HG02852 (cell line): ENCODE results near the gene STK24.
A peak's percentile ranks its signal among the peaks of the same experiment; 100 is the strongest.
"Not testable (repeated sequence)": the region's sequence is repeated elsewhere in the genome, so short reads cannot be mapped to it uniquely, and the experiment has no call there.

Experiments
- ATAC-seq: cut with Tn5 transposase; IDR thresholded peaks from one replicate; pipeline ENCODE4 v1.9.1; 2021; ENCODE audit warnings: mild to moderate bottlenecking, moderate library complexity; ENCODE audit not compliant: unreplicated experiment

STK24 gene

DNA sequence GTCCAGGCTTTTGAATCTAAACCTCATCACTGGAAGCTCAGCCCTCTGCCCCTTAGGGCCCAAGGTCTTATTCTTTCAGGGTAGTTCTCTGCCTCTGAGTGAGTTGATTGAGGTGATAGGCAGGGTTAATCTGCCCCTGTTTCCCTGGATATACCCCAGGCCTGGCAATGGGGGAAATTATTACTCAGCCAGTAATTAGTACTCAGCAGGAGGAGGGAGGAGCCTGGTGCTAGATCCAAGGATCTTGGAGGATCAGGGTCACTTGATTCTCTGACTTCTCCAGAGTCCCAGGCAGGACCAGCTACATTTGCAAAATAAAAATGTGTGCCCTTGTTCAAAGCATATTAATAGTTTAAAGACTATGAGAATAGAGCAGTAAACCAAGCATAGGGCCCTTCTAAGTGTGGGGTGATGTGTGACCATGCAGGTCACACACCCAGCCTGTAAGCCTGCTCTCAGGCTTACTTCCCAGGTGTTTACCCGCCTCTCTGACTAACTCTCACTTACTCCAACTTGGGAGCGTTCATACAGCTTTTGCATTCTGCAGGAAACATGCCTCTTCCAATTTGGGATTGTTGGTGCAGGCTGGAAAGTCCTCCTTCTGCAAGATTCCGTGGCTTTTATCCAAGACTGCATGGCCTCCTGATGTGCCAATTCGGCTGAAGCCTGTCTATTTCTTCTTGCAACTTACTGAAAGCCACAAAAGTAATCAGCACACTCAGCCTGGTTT lies 7.9 kb upstream of the STK24 start:
- ATAC-seq: no peak

GRCh38 chr13:98582947-98583346 lies 6.0 kb upstream of the STK24 start:
- ATAC-seq: no peak

GRCh38 chr13:98581971-98582702 lies 5.2 kb upstream of the STK24 start:
- ATAC-seq: no peak

- ATAC-seq: no peak
Measured at GRCh38 chr13:98581381-98581780, 4.5 kb upstream of the STK24 start.

- no peak for ATAC-seq
Measured at GRCh38 chr13:98580420-98580819, 3.5 kb upstream of the STK24 start.

DNA sequence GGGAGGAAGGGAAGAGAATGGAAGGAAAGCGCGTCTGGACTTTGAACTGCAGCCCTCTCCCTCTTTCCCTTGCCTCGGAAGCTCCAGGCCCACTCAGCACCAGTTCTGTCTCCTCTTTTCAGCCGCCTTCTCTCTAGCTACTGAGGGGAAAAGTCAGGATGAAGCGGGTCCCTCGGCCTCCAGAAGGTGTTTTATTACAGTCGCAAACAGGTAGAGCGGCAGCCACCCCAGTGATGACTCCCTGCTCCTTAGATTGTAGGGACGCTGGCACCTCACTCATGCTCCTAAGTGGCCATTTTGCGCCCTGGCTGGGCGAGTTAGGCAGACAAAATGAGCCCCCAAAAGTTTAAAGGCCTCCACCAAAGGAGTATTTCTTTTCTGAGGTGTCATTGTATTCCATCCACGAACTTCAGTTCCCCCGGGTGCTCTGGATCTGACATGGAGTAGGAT lies 954 bp upstream of the STK24 start:
- no peak for ATAC-seq

DNA sequence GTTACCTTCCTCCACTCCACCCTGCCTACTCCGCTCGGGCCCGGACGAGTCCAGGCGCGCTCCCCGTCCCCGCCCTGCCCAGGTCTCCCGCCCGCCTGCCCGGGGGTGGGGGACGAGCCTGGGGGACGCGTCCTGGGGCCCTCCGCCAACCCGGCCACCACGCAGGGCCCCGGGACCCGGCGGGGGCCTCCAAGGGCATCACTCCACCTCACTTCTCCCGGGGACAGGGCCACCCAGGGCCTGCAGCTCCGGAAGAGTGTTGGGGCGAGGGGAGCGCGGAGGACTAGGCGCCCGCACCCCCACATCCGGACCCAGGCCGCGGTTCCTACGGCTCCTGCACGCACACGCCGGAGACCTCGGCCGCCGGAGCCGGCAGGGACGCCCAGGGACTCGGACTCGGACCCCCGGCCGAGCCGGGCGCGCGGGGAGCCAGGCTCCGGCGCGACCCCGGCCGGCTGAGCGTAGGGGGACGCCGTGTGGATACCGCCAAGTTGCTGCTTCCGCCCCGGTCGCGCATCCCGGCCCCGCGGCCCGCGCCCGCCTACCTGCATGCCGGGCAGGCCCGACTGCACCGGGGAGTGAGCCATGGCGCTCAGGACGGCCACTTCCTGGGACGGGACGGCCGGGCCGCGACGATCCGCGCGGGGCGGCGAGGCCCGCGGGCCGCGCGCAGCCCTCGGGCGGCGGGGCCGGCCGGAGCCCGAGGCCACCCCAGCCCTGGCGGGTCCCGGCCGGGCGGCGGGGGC lies 534 bp downstream of the STK24 start:
- peak; percentile 37 for ATAC-seq

GRCh38 chr13:98575904-98576199 lies 1.1 kb downstream of the STK24 start:
- ATAC-seq: no peak

DNA sequence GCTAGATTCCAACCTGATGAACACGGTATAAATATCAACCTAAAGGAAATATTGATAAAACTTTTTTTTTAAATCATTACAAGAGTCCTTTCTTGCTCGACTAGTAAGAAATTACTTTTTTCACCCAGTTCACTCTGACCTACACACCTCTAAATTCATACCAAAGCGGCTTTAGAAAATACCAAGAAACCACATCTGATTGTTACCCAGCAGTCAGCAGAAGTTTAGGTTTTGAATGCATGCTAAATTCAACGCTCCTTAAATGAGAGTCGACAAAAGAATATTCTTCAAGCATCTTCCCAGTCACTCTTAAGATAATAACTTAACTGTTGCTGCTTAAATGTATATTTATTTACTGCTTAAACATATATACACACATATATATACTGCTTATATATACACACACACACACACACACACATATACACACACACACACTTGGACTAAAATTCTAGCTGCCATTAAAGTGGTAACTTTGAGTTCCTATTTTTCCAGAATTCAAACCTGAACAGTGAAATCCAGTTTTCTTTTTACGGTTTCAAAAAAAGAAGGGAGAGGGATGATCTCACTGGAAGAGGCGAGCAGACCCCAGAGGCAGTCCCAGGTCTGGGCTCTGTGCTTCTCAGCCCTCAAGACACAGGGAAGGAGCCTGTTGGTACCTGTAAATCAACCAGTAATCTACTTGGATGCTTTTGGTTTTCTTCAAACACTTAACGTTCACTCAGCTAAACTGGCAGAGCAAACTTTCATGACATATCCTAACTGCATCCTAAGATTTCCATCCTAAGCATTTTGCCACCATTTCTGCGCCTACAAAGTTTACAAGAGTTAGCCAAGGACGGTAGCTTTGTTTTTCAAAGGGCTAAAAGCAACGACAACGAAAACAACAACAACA lies 1.7 kb downstream of the STK24 start:
- no peak for ATAC-seq

GRCh38 chr13:98571955-98572662 lies 4.8 kb downstream of the STK24 start:
- no peak for ATAC-seq

- ATAC-seq: peak; percentile 80
Measured at GRCh38 chr13:98570929-98571372, 6.0 kb downstream of the STK24 start.

DNA sequence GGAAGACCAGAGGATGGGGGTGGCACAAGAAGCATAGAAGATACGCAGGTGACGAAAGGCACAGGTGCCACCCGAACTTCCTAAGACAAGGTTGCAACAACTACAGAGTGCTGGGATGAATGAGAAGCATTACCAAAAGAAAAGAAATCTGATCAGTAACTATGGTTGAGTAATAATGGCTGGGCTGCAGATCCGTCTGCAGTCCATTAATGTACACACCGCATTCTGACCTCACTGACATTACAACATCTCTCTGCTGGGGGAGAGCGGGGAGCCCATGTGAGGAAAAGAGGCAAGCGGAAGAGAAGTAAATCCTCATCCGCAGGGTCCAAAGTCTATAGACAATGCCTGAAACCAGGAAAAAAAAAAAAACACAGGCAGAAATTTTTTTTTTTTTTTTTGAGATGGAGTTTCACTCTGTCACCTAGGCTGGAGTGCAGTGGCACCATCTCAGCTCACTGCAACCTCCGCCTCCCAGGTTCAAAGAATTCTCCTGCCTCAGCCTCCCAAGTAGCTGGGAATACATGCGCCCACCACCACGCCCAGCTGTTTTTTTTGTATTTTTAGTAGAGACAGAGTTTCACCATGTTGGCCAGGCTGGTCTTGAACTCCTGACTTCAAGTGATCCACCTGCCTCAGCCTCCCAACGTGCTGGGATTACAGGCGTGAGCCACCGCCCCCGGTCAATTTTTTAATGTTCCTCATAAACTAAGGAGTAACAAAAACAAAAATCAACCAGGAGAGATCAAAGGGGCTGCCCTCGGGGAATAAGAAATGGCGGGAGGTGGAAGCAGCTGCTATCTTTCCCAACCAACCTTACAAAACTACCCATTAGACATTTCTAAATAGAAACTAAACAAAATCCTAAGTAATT lies 7.2 kb downstream of the STK24 start:
- ATAC-seq: not testable (repeated sequence)

- no peak for ATAC-seq
Measured at GRCh38 chr13:98568918-98569317, 8.0 kb downstream of the STK24 start.

DNA sequence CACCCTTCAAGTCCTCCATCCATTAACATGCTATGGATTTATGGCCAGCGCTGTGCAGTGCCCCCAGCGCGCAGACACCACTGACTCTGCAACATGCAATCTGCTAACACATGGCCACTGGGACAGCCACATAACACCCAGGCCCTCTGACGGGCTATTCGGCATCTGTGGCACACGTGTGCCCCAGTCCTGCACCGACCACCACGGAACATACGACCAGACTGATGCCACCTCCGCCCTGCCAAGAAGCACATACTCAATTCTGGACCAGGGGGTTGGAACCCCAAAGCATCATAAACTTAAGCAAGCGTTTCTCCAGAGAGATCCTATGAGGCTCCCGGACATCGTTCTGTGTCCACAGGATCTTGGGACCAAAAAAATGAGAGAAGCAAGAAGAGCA lies 9.8 kb downstream of the STK24 start:
- no peak for ATAC-seq

- no peak for ATAC-seq
Measured at GRCh38 chr13:98565726-98566565, 11.0 kb downstream of the STK24 start.

- no peak for ATAC-seq
Measured at GRCh38 chr13:98564204-98564603, 12.7 kb downstream of the STK24 start.

- ATAC-seq: no peak
Measured at GRCh38 chr13:98563071-98563470, 13.8 kb downstream of the STK24 start.

GRCh38 chr13:98559169-98559568 lies 17.7 kb downstream of the STK24 start:
- ATAC-seq: no peak
